H9 (cell line): ENCODE measurements around the gene BRPF1. TPM values are rescaled to one million over a fixed set of nuclear protein-coding genes. Genes with fewer than 3 reads are reported as not detected.

Experiments
- DNase-seq: peaks from one replicate; pipeline ENCODE4 v3.0.0-alpha.2; 2017
- H2AFZ ChIP-seq: one replicate; pipeline ENCODE4 v1.6.1; 2013; ENCODE audit warnings: mild to moderate bottlenecking, low read length, control low read depth, moderate library complexity
- H2AK5ac ChIP-seq: 2 replicates; pipeline ENCODE4 v1.6.1; 2013; ENCODE audit warnings: low read length, control low read depth, mixed read lengths; ENCODE audit not compliant: insufficient read length
- H2BK120ac ChIP-seq: one replicate; pipeline ENCODE4 v1.6.1; 2013; ENCODE audit warnings: low read depth, mild to moderate bottlenecking, low read length, control low read depth, inconsistent platforms; ENCODE audit not compliant: poor library complexity, severe bottlenecking
- H2BK12ac ChIP-seq: 2 replicates; pipeline ENCODE4 v1.6.1; 2013; ENCODE audit warnings: low read length, control low read depth, mixed read lengths, low read depth; ENCODE audit not compliant: insufficient read length
- H2BK15ac ChIP-seq: 2 replicates; pipeline ENCODE4 v1.6.1; 2013; ENCODE audit warnings: low read depth, low read length, control low read depth
- H2BK20ac ChIP-seq: one replicate; pipeline ENCODE4 v1.6.1; 2013; ENCODE audit warnings: low read depth, mild to moderate bottlenecking, low read length, control low read depth, inconsistent platforms; ENCODE audit not compliant: poor library complexity, severe bottlenecking
- H2BK5ac ChIP-seq: 2 replicates; pipeline ENCODE4 v1.6.1; 2013; ENCODE audit warnings: low read length, control low read depth, mixed read lengths; ENCODE audit not compliant: insufficient read length
- H3K14ac ChIP-seq: 2 replicates; pipeline ENCODE4 v1.6.1; 2013; ENCODE audit warnings: low read length, control low read depth; ENCODE audit not compliant: insufficient read depth
- H3K18ac ChIP-seq: 2 replicates; pipeline ENCODE4 v1.6.1; 2013; ENCODE audit warnings: low read depth, mild to moderate bottlenecking, mixed read lengths, low read length, control low read depth; ENCODE audit not compliant: insufficient read length
- H3K23ac ChIP-seq: 2 replicates; pipeline ENCODE4 v1.6.1; 2013; ENCODE audit warnings: low read length, control low read depth, mixed read lengths, low read depth; ENCODE audit not compliant: insufficient read length
- H3K23me2 ChIP-seq: 2 replicates; pipeline ENCODE4 v1.6.1; 2013; ENCODE audit warnings: low read depth, mild to moderate bottlenecking, mixed read lengths, low read length, control low read depth; ENCODE audit not compliant: insufficient read length, poor library complexity, severe bottlenecking
- H3K27ac ChIP-seq: 2 replicates; pipeline ENCODE4 v1.5.1; 2013; ENCODE audit warnings: low read length, control low read depth, mixed read lengths, low read depth; ENCODE audit not compliant: insufficient read length
- H3K27me3 ChIP-seq: 2 replicates; pipeline ENCODE4 v1.6.1; 2013; ENCODE audit warnings: low read length, control low read depth, inconsistent platforms; ENCODE audit not compliant: insufficient read depth
- H3K4ac ChIP-seq: 2 replicates; pipeline ENCODE4 v1.6.1; 2013; ENCODE audit warnings: low read depth, mild to moderate bottlenecking, control low read depth, inconsistent platforms, low read length, moderate library complexity
- H3K4me1 ChIP-seq: 2 replicates; pipeline ENCODE4 v1.6.1; 2013; ENCODE audit warnings: low read length, control low read depth, inconsistent platforms; ENCODE audit not compliant: insufficient read depth
- H3K4me2 ChIP-seq: 2 replicates; pipeline ENCODE4 v1.6.1; 2013; ENCODE audit warnings: low read length, control low read depth, mixed read lengths; ENCODE audit not compliant: insufficient read length, insufficient read depth
- H3K56ac ChIP-seq: 2 replicates; pipeline ENCODE4 v1.6.1; 2013; ENCODE audit warnings: low read depth, mild to moderate bottlenecking, mixed read lengths, low read length, control low read depth; ENCODE audit not compliant: insufficient read length
- H3K79me1 ChIP-seq: 2 replicates; pipeline ENCODE4 v1.6.1; 2013; ENCODE audit warnings: low read depth, mild to moderate bottlenecking, moderate library complexity, low read length, control low read depth, inconsistent platforms; ENCODE audit not compliant: insufficient read depth, poor library complexity, severe bottlenecking
- H3K79me2 ChIP-seq: 2 replicates; pipeline ENCODE4 v1.6.1; 2013; ENCODE audit warnings: low read length, control low read depth, inconsistent platforms; ENCODE audit not compliant: insufficient read depth
- H3K9ac ChIP-seq: 2 replicates; pipeline ENCODE4 v1.6.1; 2013; ENCODE audit warnings: low read length, control low read depth, mixed read lengths; ENCODE audit not compliant: insufficient read length; ENCODE audit errors: extremely low read depth
- H3K9me3 ChIP-seq: one replicate; pipeline ENCODE4 v1.6.1; 2013; ENCODE audit warnings: low read depth, low read length, inconsistent platforms; ENCODE audit not compliant: control insufficient read depth
- H3T11ph ChIP-seq: one replicate; pipeline ENCODE4 v1.6.1; 2013; ENCODE audit warnings: mild to moderate bottlenecking, low read length, control low read depth, inconsistent platforms
- H4K20me1 ChIP-seq: one replicate; pipeline ENCODE4 v1.6.1; 2013; ENCODE audit not compliant: control insufficient read depth, insufficient read length, insufficient read depth
- H4K5ac ChIP-seq: 2 replicates; pipeline ENCODE4 v1.6.1; 2013; ENCODE audit warnings: low read depth, mild to moderate bottlenecking, mixed read lengths, low read length, control low read depth; ENCODE audit not compliant: insufficient read length
- H4K8ac ChIP-seq: replicated peaks from 2 replicates; pipeline ENCODE4 v1.6.1; 2013; ENCODE audit warnings: low read length, control low read depth, mixed read lengths, low read depth; ENCODE audit not compliant: insufficient read length
- H4K91ac ChIP-seq: 2 replicates; pipeline ENCODE4 v1.6.1; 2013; ENCODE audit warnings: low read depth, mild to moderate bottlenecking, moderate library complexity, mixed read lengths, low read length, control low read depth; ENCODE audit not compliant: insufficient read length
- H3K27ac Mint-ChIP-seq, 3 experiments: 2 replicates in 2 of 3; 3 replicates in 1 of 3; pipeline ENCODE4 v1.8.0; 2020 to 2021; ENCODE audit warnings: mixed read lengths in 3 of 3, mild to moderate bottlenecking in 1 of 3, moderate library complexity in 1 of 3
- H3K27me3 Mint-ChIP-seq: 2 replicates; pipeline ENCODE4 v1.8.0; 2021; ENCODE audit warnings: low read depth, mild to moderate bottlenecking, moderate library complexity, mixed read lengths
- H3K36me3 Mint-ChIP-seq, 3 experiments: 2 replicates in 2 of 3; 3 replicates in 1 of 3; pipeline ENCODE4 v1.8.0; 2020 to 2021; ENCODE audit warnings: low read depth in 3 of 3, mixed read lengths in 3 of 3; ENCODE audit not compliant: insufficient read depth in 1 of 3
- H3K4me1 Mint-ChIP-seq, 2 experiments: 2 replicates each; pipeline ENCODE4 v1.8.0; 2020; ENCODE audit warnings: mixed read lengths in 2 of 2
- H3K4me3 Mint-ChIP-seq, 2 experiments: 2 replicates in 1 of 2; 3 replicates in 1 of 2; pipeline ENCODE4 v1.8.0; 2020 to 2021; ENCODE audit warnings: mild to moderate bottlenecking in 2 of 2, mixed read lengths in 2 of 2, moderate library complexity in 1 of 2
- H3K9me3 Mint-ChIP-seq, 2 experiments: 2 replicates in 1 of 2; 3 replicates in 1 of 2; pipeline ENCODE4 v1.8.0; 2020; ENCODE audit warnings: mild to moderate bottlenecking in 2 of 2, mixed read lengths in 2 of 2, moderate library complexity in 1 of 2
- CTCF ChIP-seq: fragments of 200-600 bp; sonication (generic); conservative IDR thresholded peaks from 3 replicates; pipeline ENCODE4 v1.8.0; 2021; ENCODE audit warnings: antibody characterized with exemption, mild to moderate bottlenecking
- WGBS: extraction: QIAGEN DNeasy Blood & Tissue Kit; methylation state at CpG from one replicate; pipeline ENCODE4 v1.1.7; 2013; ENCODE audit warnings: missing lambda C conversion rate, low lambda C conversion rate, mixed read lengths; ENCODE audit not compliant: insufficient read length; ENCODE audit errors: extremely low coverage; 5-methylcytosine and 5-hydroxymethylcytosine counted together
- total RNA-seq: library from RNA; stranded (reverse); gene quantifications from 2 replicates; pipeline ENCODE4 v1.2.1, GENCODE V29; 2021

BRPF1 gene
- total RNA-seq, 1 experiment from 2014 or later, result 38.6 TPM

- H4K20me1 ChIP-seq, result no peaks in the 10 kb centered on the region
- no peak overlapping the region for H2BK15ac ChIP-seq
- H3K79me1 ChIP-seq, result no peaks in the 10 kb centered on the region
- H3K9ac ChIP-seq, result no peak overlapping the region
- H3K4me1 ChIP-seq, result no peaks in the 10 kb centered on the region
- TF ChIP-seq CTCF, result no peak
- no peak overlapping the region for H3T11ph ChIP-seq
- H2AK5ac ChIP-seq, result no peak overlapping the region
- no peak overlapping the region for H2BK12ac ChIP-seq
- no peak overlapping the region for H3K4ac ChIP-seq
- no peak overlapping the region for H4K91ac ChIP-seq
- no peak overlapping the region for H3K23ac ChIP-seq
- no peak overlapping the region for H3K27ac ChIP-seq
- H3K56ac ChIP-seq, result no peak overlapping the region
- no peak overlapping the region for H2BK20ac ChIP-seq
- no peaks in the 10 kb centered on the region for H3K4me1 Mint-ChIP-seq
- no peak overlapping the region for H2BK5ac ChIP-seq
- H3K4me2 ChIP-seq, result no peak overlapping the region
- no peak overlapping the region for H3K18ac ChIP-seq
- H4K5ac ChIP-seq, result no peak overlapping the region
- peaks cover 12 to 78% (median 48%) of the 10 kb centered on the region in 3 experiments; a peak in 6 of 7 replicates for H3K36me3 Mint-ChIP-seq
- no peaks in the 10 kb centered on the region for H3K23me2 ChIP-seq
- H3K4me3 Mint-ChIP-seq, result no peak overlapping the region
- H4K8ac ChIP-seq, result no peak overlapping the region
- no peaks in the 10 kb centered on the region for H3K27me3 ChIP-seq
- no peak overlapping the region for H2AFZ ChIP-seq
- no peaks in the 10 kb centered on the region for H3K79me2 ChIP-seq
- no CpG with 5 or more reads among the region's 3 CpGs for WGBS
- H3K9me3 ChIP-seq, result no peaks in the 10 kb centered on the region
- no peak overlapping the region for H3K27ac Mint-ChIP-seq
- no peak overlapping the region for H2BK120ac ChIP-seq
- no peaks in the 10 kb centered on the region for H3K9me3 Mint-ChIP-seq
- H3K14ac ChIP-seq, result no peak overlapping the region
- DNase-seq, result no peak
- H3K27me3 Mint-ChIP-seq, result no peaks in the 10 kb centered on the region
Observed at GRCh38 chr3:9683426-9683825, 48.1 kb upstream of the BRPF1 start.
